Activated CD4-positive, alpha-beta memory T cell treated with anti-CD3 and anti-CD28 coated beads, Interleukin-2, amount 10 ng/mL, durations not matched to agents 7 days and 5 days (primary cell): ENCODE data around the gene GNA14. TPM values are rescaled to one million over a fixed set of nuclear protein-coding genes. Genes with fewer than 3 reads are reported as not detected.
A peak's percentile ranks its signal among the peaks of the same experiment; 100 is the strongest.
"Not testable (repeated sequence)": the region's sequence is repeated elsewhere in the genome, so short reads cannot be mapped to it uniquely, and the experiment has no call there.

Experiments used
- CTCF ChIA-PET: fragments of 350-600 bp; sonication (Branson Sonifier 250); formaldehyde crosslinking; loops from one replicate; lab custom pipeline; 2021; ENCODE audit warnings: antibody characterized with exemption, inconsistent platforms; lab: Charles Lee
- POLR2A ChIA-PET: fragments of 350-600 bp; sonication (Branson Sonifier 250); formaldehyde crosslinking; loops from one replicate; lab custom pipeline; 2021; ENCODE audit warnings: antibody characterized with exemption; lab: Charles Lee
- DNase-seq: peaks from one replicate; pipeline ENCODE4 v3.0.0-alpha.2; 2020
- H3K27ac Mint-ChIP-seq: one replicate; pipeline ENCODE4 v1.8.0; 2021; ENCODE audit warnings: mild to moderate bottlenecking, mixed read lengths
- H3K27me3 Mint-ChIP-seq: one replicate; pipeline ENCODE4 v1.8.0; 2021; ENCODE audit warnings: mixed read lengths
- H3K36me3 Mint-ChIP-seq: one replicate; pipeline ENCODE4 v1.8.0; 2021; ENCODE audit warnings: low read depth, mixed read lengths
- H3K4me1 Mint-ChIP-seq: one replicate; pipeline ENCODE4 v1.8.0; 2021; ENCODE audit warnings: mixed read lengths
- H3K4me3 Mint-ChIP-seq: one replicate; pipeline ENCODE4 v1.8.0; 2021; ENCODE audit warnings: mild to moderate bottlenecking, mixed read lengths
- H3K9me3 Mint-ChIP-seq: one replicate; pipeline ENCODE4 v1.8.0; 2021; ENCODE audit warnings: mixed read lengths
- total RNA-seq, 2 experiments: library from RNA; stranded (reverse); gene quantifications; one replicate each; pipeline ENCODE4 v1.2.3, GENCODE V29; 2021

Gene GNA14
- total RNA-seq, 2 experiments from 2014 or later, result not detected

DNA sequence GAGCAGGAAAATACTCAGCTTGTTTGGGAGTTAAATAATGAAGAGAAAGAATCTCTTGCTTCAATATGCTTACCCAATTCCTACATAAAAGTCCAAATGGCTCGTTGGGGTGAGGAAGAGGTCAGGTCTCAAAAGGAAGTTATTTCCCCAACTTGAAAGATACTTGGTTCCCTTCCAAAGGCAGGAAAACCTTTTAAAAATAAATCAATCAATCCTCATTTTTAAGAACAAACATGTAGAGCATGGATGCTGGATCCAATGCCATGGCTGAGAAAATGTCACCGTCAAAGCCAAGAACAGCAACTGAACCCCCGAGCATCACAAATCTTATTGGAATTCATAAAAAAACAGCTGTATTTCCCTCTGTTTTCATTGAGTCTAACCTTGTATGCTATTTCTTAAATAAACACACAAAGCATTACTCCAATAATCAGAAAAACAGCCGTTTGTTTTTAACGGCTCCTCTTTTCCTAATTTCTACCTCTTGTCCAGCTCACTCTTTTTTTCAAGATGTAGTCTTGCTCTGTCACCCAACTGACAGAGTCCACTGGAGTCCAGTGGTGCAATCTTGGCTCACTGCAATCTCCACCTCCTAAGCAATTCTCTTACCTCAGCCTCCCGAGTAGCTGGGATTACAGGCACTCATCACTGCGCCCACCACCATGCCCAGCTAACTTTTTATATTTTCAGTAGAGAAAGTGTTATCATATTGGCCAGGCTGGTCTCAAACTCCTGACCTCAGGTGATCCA is 140.7 kb downstream of the GNA14 start:
- no peaks in the 10 kb centered on the region for H3K9me3 Mint-ChIP-seq
- POLR2A ChIA-PET, result no interaction called here
- H3K4me1 Mint-ChIP-seq, result no peaks in the 10 kb centered on the region
- CTCF ChIA-PET, result no interaction called here
- no peak overlapping the region for H3K27ac Mint-ChIP-seq
- no peak overlapping the region for H3K4me3 Mint-ChIP-seq
- H3K27me3 Mint-ChIP-seq, result peaks cover 13% of the 10 kb centered on the region
- H3K36me3 Mint-ChIP-seq, result no peaks in the 10 kb centered on the region
- DNase-seq, result no peak

DNA sequence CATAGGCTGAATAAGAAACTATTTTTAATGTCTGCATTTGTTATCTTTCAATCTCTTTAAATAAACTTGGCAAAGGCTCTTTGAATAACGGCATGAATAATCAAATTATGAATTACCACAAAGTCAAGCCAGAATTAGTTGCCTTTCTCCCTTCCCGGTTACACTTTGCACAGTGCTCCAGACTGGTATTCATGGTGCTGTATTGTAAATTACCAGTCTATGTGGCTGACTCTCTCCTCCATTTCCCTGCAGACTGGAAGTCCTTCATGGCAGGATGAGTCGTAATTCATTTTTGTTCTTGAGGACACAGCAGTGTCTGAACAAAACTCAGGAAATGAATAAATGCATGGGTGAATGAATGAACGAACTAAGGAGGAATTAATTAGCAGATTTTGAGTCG is 142.9 kb downstream of the GNA14 start:
- no peak for DNase-seq
- Mint-ChIP-seq H3K36me3 (no peaks in the 10 kb centered on the region), H3K9me3 (no peaks in the 10 kb centered on the region), H3K4me1 (no peaks in the 10 kb centered on the region), H3K4me3 (no peak overlapping the region), H3K27me3 (peaks cover 15% of the 10 kb centered on the region), H3K27ac (no peak overlapping the region)
- ChIA-PET CTCF (no interaction called here), POLR2A (no interaction called here)

- CTCF ChIA-PET, result interaction anchor here (0.6 to 1.3 kb wide), 2 partner anchors 45 to 66 kb away, joined by 3 to 4 read pairs; no protein-coding TSS in a partner anchor
- POLR2A ChIA-PET, result no interaction called here
- Mint-ChIP-seq H3K27ac (no peak overlapping the region), H3K4me1 (no peaks in the 10 kb centered on the region), H3K36me3 (no peaks in the 10 kb centered on the region), H3K9me3 (no peaks in the 10 kb centered on the region), H3K4me3 (no peak overlapping the region), H3K27me3 (peaks cover 12% of the 10 kb centered on the region)
- no peak for DNase-seq
Measured at GRCh38 chr9:77502568-77502967, 145.6 kb downstream of the GNA14 start.

- no peak overlapping the region for H3K27ac Mint-ChIP-seq
- ChIA-PET POLR2A (no interaction called here), CTCF (interaction anchor here (0.7 kb wide), 2 partner anchors 72 to 607 kb away, joined by 3 to 4 read pairs; no protein-coding TSS in a partner anchor)
- H3K27me3 Mint-ChIP-seq, result peaks cover 19% of the 10 kb centered on the region
- no peaks in the 10 kb centered on the region for H3K36me3 Mint-ChIP-seq
- no peaks in the 10 kb centered on the region for H3K4me1 Mint-ChIP-seq
- DNase-seq, result no peak
- H3K9me3 Mint-ChIP-seq, result no peaks in the 10 kb centered on the region
- H3K4me3 Mint-ChIP-seq, result no peak overlapping the region
Measured at GRCh38 chr9:77498891-77499290, 149.2 kb downstream of the GNA14 start.

- Mint-ChIP-seq H3K9me3 (no peaks in the 10 kb centered on the region), H3K27me3 (peaks cover 19% of the 10 kb centered on the region), H3K4me1 (no peaks in the 10 kb centered on the region), H3K36me3 (no peaks in the 10 kb centered on the region), H3K27ac (no peak overlapping the region), H3K4me3 (no peak overlapping the region)
- CTCF ChIA-PET, result interaction anchor here (0.6 to 1.3 kb wide), 3 partner anchors 41 to 287 kb away, joined by 3 to 5 read pairs (median 3); no protein-coding TSS in a partner anchor
- POLR2A ChIA-PET, result no interaction called here
- no peak for DNase-seq
Measured at GRCh38 chr9:77497322-77498198, 150.6 kb downstream of the GNA14 start.

- ChIA-PET POLR2A (no interaction called here), CTCF (interaction anchor here (1.4 to 3.2 kb wide), 2 partner anchors 9 to 40 kb away, joined by 3 to 11 read pairs; no protein-coding TSS in a partner anchor)
- no peak for DNase-seq
- no peaks in the 10 kb centered on the region for H3K36me3 Mint-ChIP-seq
- peaks cover 22% of the 10 kb centered on the region for H3K27me3 Mint-ChIP-seq
- H3K4me1 Mint-ChIP-seq, result no peaks in the 10 kb centered on the region
- no peak overlapping the region for H3K27ac Mint-ChIP-seq
- H3K4me3 Mint-ChIP-seq, result no peak overlapping the region
- no peaks in the 10 kb centered on the region for H3K9me3 Mint-ChIP-seq
Measured at GRCh38 chr9:77495834-77496671, 152.1 kb downstream of the GNA14 start.

DNA sequence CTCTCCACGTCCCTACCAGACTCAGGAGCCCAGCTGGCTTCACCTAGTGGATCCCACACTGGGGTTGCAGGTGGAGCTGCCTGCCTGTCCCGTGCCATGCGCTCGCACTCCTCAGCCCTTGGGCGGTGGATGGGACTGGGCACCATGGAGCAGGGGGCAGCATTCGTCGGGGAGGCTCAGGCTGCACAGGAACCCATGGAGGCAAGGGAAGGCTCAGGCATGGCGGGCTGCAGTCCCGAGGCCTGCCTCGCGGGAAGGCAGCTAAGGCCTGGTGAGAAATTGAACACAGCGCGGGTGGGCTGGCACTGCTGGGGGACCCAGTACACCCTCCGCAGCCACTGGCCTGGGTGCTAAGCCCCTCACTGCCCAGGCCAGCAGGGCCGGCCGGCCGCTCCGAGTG is 157.8 kb downstream of the GNA14 start:
- not testable (repeated sequence) for H3K4me3 Mint-ChIP-seq, DNase-seq, H3K9me3 Mint-ChIP-seq, H3K36me3 Mint-ChIP-seq, H3K27ac Mint-ChIP-seq
- peaks cover 11% of the 10 kb centered on the region for H3K27me3 Mint-ChIP-seq
- peaks cover 34% of the 10 kb centered on the region for H3K4me1 Mint-ChIP-seq
- ChIA-PET POLR2A (interaction anchor here (1.3 to 1.7 kb wide), 2 partner anchors 14 to 29 kb away, joined by 3 to 4 read pairs; no protein-coding TSS in a partner anchor), CTCF (interaction anchor here (2.4 to 6.3 kb wide), 2 partner anchors 33 to 56 kb away, joined by 26 to 161 read pairs; no protein-coding TSS in a partner anchor)

DNA sequence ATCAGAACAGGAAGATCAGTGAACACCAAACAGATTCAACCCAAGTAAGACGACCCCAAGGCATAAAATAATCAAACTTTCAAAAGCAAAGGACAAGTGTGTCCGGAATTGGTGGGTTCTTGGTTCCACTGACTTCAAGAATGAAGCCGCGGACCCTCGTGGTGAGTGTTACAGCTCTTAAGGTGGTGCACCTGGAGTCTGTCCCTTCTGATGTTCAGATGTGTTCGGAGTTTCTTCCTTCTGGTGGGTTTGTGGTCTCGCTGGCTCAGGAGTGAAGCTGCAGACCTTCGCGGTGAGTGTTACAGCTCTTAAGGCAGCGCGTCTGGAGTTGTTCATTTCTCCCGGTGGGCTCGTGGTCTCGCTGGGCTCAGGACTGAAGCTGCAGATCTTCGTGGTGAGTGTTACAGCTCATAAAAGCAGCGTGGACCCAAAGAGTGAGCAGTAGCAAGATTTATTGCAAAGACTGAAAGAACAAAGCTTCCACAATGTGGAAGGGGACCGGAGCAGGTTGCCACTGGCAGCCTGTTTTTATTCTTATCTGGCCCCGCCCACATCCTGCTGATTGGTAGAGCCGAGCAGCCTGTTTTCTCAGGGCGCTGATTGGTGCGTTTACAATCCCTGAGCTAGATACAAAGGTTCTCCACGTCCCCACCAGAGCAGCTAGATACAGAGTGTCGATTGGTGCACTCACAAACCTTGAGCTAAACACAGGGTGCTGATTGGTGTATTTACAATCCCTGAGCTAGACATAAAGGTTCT is 158.5 kb downstream of the GNA14 start:
- DNase-seq, result peak; percentile 28
- H3K27ac Mint-ChIP-seq, result not testable (repeated sequence)
- peak overlapping the region; percentile 74 for H3K4me3 Mint-ChIP-seq

DNA sequence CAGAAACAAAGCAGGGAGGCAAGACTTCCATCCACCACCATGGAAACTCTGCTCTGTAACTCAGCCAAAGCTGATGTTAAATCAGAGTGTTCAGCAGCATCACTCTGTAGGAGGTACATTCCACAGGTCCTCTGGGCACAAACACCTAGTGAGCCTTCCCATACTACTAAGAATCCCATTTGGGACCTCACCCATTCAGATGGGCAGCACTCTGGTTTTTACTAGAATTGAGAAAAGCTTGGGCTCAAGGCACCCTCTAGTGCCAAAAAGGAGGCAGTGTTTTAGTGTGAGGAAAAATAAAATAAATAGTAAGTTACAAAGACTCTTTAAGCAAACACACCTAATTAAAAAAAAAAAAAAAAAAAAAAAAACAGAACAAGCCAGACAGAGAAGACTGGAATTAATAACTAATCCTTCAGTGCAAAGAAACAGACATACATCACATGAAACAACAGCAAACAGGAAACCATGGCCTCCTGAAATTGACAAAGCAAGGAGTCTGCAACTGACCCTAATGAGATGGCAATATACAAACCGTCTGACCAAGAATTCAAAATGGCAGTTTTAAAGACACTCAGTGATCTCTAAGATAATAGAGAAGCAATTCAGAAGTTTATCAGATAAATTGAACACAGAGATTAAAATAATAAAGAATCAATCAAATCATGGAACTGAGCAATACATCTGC is 159.5 kb downstream of the GNA14 start:
- peaks cover 6% of the 10 kb centered on the region for H3K27me3 Mint-ChIP-seq
- H3K36me3 Mint-ChIP-seq, result no peaks in the 10 kb centered on the region
- no peak for DNase-seq
- POLR2A ChIA-PET, result interaction anchor here (0.7 to 1.9 kb wide), 5 partner anchors 28 to 55 kb away, joined by 3 to 5 read pairs (median 3); no protein-coding TSS in a partner anchor
- CTCF ChIA-PET, result interaction anchor here (0.7 to 6.3 kb wide), 11 partner anchors 12 to 326 kb away, joined by 3 to 161 read pairs (median 5); no protein-coding TSS in a partner anchor
- H3K4me3 Mint-ChIP-seq, result peak overlapping the region; percentile 74
- H3K4me1 Mint-ChIP-seq, result peaks cover 34% of the 10 kb centered on the region
- no peak overlapping the region for H3K27ac Mint-ChIP-seq
- peaks cover 3% of the 10 kb centered on the region for H3K9me3 Mint-ChIP-seq

More for the DNA sequence above, 158.5 kb downstream of the GNA14 start:
- H3K4me1 Mint-ChIP-seq, result peaks cover 34% of the 10 kb centered on the region
- ChIA-PET POLR2A (interaction anchor here (0.7 to 1.7 kb wide), 4 partner anchors 13 to 56 kb away, joined by 3 to 4 read pairs (median 3); no protein-coding TSS in a partner anchor), CTCF (interaction anchor here (0.7 to 6.3 kb wide), 7 partner anchors 11 to 58 kb away, joined by 3 to 161 read pairs (median 5); no protein-coding TSS in a partner anchor)
- H3K36me3 Mint-ChIP-seq, H3K9me3 Mint-ChIP-seq, H3K27me3 Mint-ChIP-seq: not testable (repeated sequence)

DNA sequence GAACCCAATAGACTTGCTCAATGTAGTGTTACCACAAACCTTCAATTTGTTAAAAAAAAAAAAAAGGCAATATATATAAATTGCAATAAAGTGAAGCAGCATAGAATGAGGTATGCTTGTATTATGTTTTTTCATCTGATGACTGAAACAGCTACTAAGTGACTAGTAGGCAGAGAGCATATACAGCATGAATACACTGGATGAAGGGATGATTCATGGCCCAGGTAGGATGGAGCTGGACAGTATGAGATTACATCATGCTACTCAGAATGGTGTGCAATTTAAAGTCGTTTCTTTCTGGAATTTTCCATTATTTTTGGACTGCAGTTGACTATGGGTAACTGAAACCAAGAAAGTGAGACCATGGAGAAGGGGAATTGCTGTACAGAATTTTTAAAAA is 161.2 kb downstream of the GNA14 start:
- no peak overlapping the region for H3K4me3 Mint-ChIP-seq

DNA sequence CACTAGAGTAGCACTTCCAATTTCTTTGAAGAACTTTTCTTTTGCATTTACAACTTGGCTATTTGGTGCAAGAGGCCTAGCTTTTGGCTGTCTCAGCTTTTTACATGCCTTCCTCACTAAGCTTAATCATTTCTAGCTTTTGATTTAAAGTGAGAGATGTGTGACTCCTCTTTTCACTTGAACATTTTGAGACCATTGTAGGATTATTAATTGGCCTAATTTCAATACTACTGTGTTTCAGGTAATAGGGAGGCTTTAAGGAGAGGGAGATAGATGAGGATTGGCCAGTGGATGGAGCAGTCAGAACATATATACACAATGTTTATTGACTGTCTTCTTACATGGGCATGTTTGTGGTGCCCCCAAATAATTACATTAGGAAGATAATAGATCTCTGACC is 161.7 kb downstream of the GNA14 start:
- Mint-ChIP-seq H3K36me3 (no peaks in the 10 kb centered on the region), H3K4me1 (peaks cover 34% of the 10 kb centered on the region), H3K27me3 (peaks cover 6% of the 10 kb centered on the region), H3K9me3 (peaks cover 3% of the 10 kb centered on the region), H3K27ac (no peak overlapping the region), H3K4me3 (no peak overlapping the region)
- ChIA-PET CTCF (interaction anchor here (0.8 to 6.3 kb wide), 8 partner anchors 10 to 319 kb away, joined by 3 to 161 read pairs (median 7); no protein-coding TSS in a partner anchor), POLR2A (interaction anchor here (1.9 kb wide), 1 partner anchor 10 kb away, joined by 13 read pairs; no protein-coding TSS in a partner anchor)
- DNase-seq, result no peak

More for the DNA sequence above, 161.2 kb downstream of the GNA14 start:
- DNase-seq, result no peak
- ChIA-PET CTCF (interaction anchor here (0.7 to 6.3 kb wide), 9 partner anchors 9 to 320 kb away, joined by 3 to 161 read pairs (median 6); no protein-coding TSS in a partner anchor), POLR2A (interaction anchor here (1.9 kb wide), 2 partner anchors 11 to 30 kb away, joined by 5 to 13 read pairs; no protein-coding TSS in a partner anchor)
- H3K9me3 Mint-ChIP-seq, result peaks cover 3% of the 10 kb centered on the region
- H3K36me3 Mint-ChIP-seq, result no peaks in the 10 kb centered on the region
- peaks cover 34% of the 10 kb centered on the region for H3K4me1 Mint-ChIP-seq
- H3K27me3 Mint-ChIP-seq, result peaks cover 6% of the 10 kb centered on the region
- H3K27ac Mint-ChIP-seq, result no peak overlapping the region
